Cardiac muscle cell (in vitro differentiated cells and primary cell): ENCODE data around the gene C1orf21. TPM values are rescaled to one million over a fixed set of nuclear protein-coding genes. Genes with fewer than 3 reads are reported as not detected.

Experiments used
- DNase-seq, 2 donors: peaks; one replicate each; pipeline versions ENCODE4 v3.0.0 to v3.0.0-alpha.2; 2010 to 2017; ENCODE audit warnings: low read depth in 1 of 2, low spot score in 1 of 2
- H3K27ac ChIP-seq: fragments of 200-600 bp; sonication (generic); 2 replicates; pipeline ENCODE4 v1.5.1; 2016
- H3K27me3 ChIP-seq: fragments of 200-600 bp; sonication (generic); 2 replicates; pipeline ENCODE4 v1.6.0; 2016; ENCODE audit warnings: control low read depth
- H3K36me3 ChIP-seq: fragments of 200-600 bp; sonication (generic); 2 replicates; pipeline ENCODE4 v1.5.1; 2016; ENCODE audit warnings: control low read depth
- H3K4me1 ChIP-seq: fragments of 200-600 bp; sonication (generic); 2 replicates; pipeline ENCODE4 v1.8.1; 2017; ENCODE audit warnings: low read depth, mild to moderate bottlenecking, mixed run types
- H3K4me3 ChIP-seq: fragments of 200-600 bp; sonication (generic); 2 replicates; pipeline ENCODE4 v1.5.1; 2016; ENCODE audit warnings: mild to moderate bottlenecking
- H3K9me3 ChIP-seq: fragments of 200-600 bp; sonication (generic); 2 replicates; pipeline ENCODE4 v1.5.1; 2017; ENCODE audit warnings: low read depth, mild to moderate bottlenecking, control low read depth
- polyA plus RNA-seq: library from polyadenylated mRNA; unstranded; fragments of >200 nt; fragmentation: Nextera tagmentation; extraction: Ambion mirVana; gene quantifications from 2 replicates; pipeline ENCODE4 v1.2.1, GENCODE V29; 2016
- total RNA-seq: library from RNA; depleted of rRNA; stranded (reverse); fragments of >200 nt; gene quantifications from 2 replicates; pipeline ENCODE4 v1.2.3, GENCODE V29; 2016
- TF ChIP-seq, protein P1 (sequence below): IDR thresholded peaks from 2 replicates; pipeline ENCODE4 v1.5.1; 2012; ENCODE audit warnings: low read depth, mild to moderate bottlenecking, low read length

C1orf21 gene
- total and polyA plus RNA-seq, 2 experiments from 2014 or later = 10.9 to 26.8 TPM

DNA sequence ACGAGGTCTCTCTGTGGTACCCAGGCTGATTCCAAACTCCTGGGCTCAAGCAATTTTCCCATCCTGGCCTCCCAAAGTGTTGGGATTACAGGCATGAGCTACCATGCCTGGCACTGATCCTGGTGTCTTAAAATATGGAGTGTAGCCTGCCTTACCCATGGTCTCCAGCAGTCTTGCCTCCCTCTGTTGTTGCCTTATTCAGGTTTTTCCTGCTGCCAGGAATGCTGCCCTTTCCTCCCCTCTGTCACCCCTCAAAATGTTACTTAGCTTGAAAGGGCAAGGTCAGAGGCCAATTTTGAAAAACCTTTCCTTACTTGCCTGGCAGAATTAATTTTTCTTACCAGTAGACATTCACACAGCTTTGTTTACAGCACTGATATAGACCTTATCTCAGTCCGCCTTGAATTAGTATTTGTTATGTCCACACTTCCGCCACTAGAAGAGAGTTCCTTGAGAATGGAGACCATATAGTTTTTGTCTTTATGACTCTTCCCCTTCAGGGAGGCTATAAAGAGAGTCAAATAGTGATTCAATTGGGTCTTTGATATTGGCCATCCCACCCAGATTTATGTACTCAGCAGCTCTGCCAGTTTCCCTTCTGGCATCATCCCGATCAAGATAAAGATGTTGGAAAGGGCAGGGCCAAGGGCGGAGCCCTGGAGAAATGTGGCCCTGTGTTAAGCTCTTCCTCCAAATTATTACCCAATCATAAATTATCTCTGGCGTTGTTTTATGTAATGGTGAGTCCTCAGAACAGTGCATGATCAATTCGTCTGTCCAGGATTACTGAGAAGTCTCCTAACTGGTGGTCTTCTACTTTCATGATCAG, 38.8 kb downstream of the C1orf21 start:
- no peaks in the 10 kb centered on the region for H3K27me3 ChIP-seq
- H3K36me3 ChIP-seq = no peaks in the 10 kb centered on the region
- H3K27ac ChIP-seq = no peak overlapping the region
- no peak for DNase-seq
- no peak overlapping the region for H3K4me3 ChIP-seq
- no peaks in the 10 kb centered on the region for H3K4me1 ChIP-seq
- H3K9me3 ChIP-seq = no peaks in the 10 kb centered on the region
- TF ChIP-seq, protein P1, sequence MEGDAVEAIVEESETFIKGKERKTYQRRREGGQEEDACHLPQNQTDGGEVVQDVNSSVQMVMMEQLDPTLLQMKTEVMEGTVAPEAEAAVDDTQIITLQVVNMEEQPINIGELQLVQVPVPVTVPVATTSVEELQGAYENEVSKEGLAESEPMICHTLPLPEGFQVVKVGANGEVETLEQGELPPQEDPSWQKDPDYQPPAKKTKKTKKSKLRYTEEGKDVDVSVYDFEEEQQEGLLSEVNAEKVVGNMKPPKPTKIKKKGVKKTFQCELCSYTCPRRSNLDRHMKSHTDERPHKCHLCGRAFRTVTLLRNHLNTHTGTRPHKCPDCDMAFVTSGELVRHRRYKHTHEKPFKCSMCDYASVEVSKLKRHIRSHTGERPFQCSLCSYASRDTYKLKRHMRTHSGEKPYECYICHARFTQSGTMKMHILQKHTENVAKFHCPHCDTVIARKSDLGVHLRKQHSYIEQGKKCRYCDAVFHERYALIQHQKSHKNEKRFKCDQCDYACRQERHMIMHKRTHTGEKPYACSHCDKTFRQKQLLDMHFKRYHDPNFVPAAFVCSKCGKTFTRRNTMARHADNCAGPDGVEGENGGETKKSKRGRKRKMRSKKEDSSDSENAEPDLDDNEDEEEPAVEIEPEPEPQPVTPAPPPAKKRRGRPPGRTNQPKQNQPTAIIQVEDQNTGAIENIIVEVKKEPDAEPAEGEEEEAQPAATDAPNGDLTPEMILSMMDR = no peak

DNA sequence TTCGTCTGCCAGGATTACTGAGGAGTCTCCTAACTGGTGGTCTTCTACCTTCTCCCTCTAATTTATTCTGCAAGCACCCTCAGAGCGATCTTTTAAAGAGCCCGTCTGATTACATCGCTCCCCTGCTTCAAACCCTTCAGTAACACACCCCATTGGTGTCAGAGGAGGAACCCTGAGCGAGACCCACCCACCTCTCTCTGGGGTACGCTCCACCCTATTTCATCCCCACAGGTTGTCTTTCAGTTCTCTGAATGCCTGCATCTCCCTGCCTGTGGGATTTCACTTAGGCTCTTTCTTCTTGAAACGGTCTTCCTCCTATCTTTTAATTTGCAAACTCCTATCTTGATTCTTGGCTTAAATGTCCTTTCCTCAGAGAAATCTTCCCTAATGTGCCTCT, 39.4 kb downstream of the C1orf21 start:
- no peak for DNase-seq
- no peaks in the 10 kb centered on the region for H3K36me3 ChIP-seq
- TF ChIP-seq, protein P1 = no peak

GRCh38 chr1:184427722-184428121, 40.9 kb downstream of the C1orf21 start:
- no peak overlapping the region for H3K4me3 ChIP-seq
- H3K9me3 ChIP-seq = no peaks in the 10 kb centered on the region
- no peaks in the 10 kb centered on the region for H3K4me1 ChIP-seq
- TF ChIP-seq, protein P1 = no peak
- no peak for DNase-seq
- H3K27ac ChIP-seq = no peak overlapping the region
- H3K36me3 ChIP-seq = no peaks in the 10 kb centered on the region
- H3K27me3 ChIP-seq = no peaks in the 10 kb centered on the region

More for the DNA sequence above, 39.4 kb downstream of the C1orf21 start:
- H3K4me3 ChIP-seq = no peak overlapping the region
- no peaks in the 10 kb centered on the region for H3K27me3 ChIP-seq
- H3K4me1 ChIP-seq = no peaks in the 10 kb centered on the region
- no peaks in the 10 kb centered on the region for H3K9me3 ChIP-seq
- no peak overlapping the region for H3K27ac ChIP-seq

GRCh38 chr1:184428604-184429003, 41.8 kb downstream of the C1orf21 start:
- Histone ChIP-seq H3K27ac (no peak overlapping the region), H3K4me3 (no peak overlapping the region), H3K4me1 (no peaks in the 10 kb centered on the region), H3K27me3 (no peaks in the 10 kb centered on the region), H3K9me3 (no peaks in the 10 kb centered on the region), H3K36me3 (no peaks in the 10 kb centered on the region)
- TF ChIP-seq, protein P1 = no peak
- no peak for DNase-seq

DNA sequence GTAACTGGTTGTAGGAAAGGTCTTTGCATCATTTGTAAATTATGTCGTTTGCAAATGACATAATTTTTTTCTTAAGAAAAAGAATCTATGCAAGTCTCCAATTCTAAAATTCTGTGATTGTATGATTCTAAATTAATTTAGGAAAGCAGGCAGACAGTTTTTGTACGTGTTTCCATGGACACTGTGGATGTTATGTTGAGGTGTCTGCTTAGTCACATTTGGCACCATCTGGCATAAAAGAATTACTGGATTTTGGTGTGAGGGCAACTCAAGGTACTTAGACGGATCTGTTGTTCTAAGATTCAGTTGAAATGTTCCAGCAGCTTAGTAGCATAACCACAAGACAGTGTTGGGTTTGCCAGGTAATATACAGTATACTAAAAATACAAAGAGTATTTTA, 42.5 kb downstream of the C1orf21 start:
- H3K4me1 ChIP-seq = no peaks in the 10 kb centered on the region
- TF ChIP-seq, protein P1 = no peak
- H3K27ac ChIP-seq = no peak overlapping the region
- no peak overlapping the region for H3K4me3 ChIP-seq
- no peaks in the 10 kb centered on the region for H3K27me3 ChIP-seq
- no peaks in the 10 kb centered on the region for H3K36me3 ChIP-seq
- DNase-seq = no peak
- no peaks in the 10 kb centered on the region for H3K9me3 ChIP-seq
